ENCODE results near the gene GSG1. TPM values are rescaled to one million over a fixed set of nuclear protein-coding genes. Genes with fewer than 3 reads are reported as not detected.
"Not testable (repeated sequence)": the region's sequence is repeated elsewhere in the genome, so short reads cannot be mapped to it uniquely, and the experiment has no call there.

Gene GSG1
- total and polyA plus RNA-seq, 4 donors = not detected

GRCh38 chr12:13091832-13092231 is 11.6 kb downstream of the GSG1 start:
- Histone ChIP-seq H3K9me3 (ENCODE audit: control insufficient read depth, low read length) (no peaks in the 10 kb centered on the region), H3K4me1 (ENCODE audit: control insufficient read depth in 1 of 2, insufficient read depth in 2 of 2, low read length in 2 of 2) (peaks cover 0 to 7% of the 10 kb centered on the region in 2 donors), H3K36me3 (ENCODE audit: control insufficient read depth in 1 of 2, insufficient read depth in 2 of 2, low read length in 1 of 2) (no peaks in the 10 kb centered on the region), H3K27me3 (ENCODE audit: control insufficient read depth in 1 of 2, insufficient read depth in 2 of 2, low read length in 1 of 2) (no peaks in the 10 kb centered on the region), H3K4me3 (ENCODE audit: low read length in 2 of 2) (no peak overlapping the region), H3K27ac (ENCODE audit: low read depth in 1 of 2, low read length in 2 of 2) (no peak overlapping the region)
- intact Hi-C loops (cut with DNase I) = loop anchor here (10.0 kb wide), 2 partner anchors 177 to 287 kb away; no protein-coding TSS in a partner anchor
- 96 to 99% methylated on average over 6 of the region's 6 CpGs for WGBS, 2 donors
- DNase-seq = no peak
- ATAC-seq (ENCODE audit: low FRiP score) = no peak

GRCh38 chr12:13090054-13090453 is 13.4 kb downstream of the GSG1 start:
- no peak overlapping the region for H3K4me3 ChIP-seq (ENCODE audit: low read length in 2 of 2)
- H3K9me3 ChIP-seq (ENCODE audit: control insufficient read depth, low read length) = no peaks in the 10 kb centered on the region
- DNase-seq = no peak
- H3K27me3 ChIP-seq (ENCODE audit: control insufficient read depth in 1 of 2, insufficient read depth in 2 of 2, low read length in 1 of 2) = no peaks in the 10 kb centered on the region
- H3K36me3 ChIP-seq (ENCODE audit: control insufficient read depth in 1 of 2, insufficient read depth in 2 of 2, low read length in 1 of 2) = no peaks in the 10 kb centered on the region
- intact Hi-C loops (cut with DNase I) = loop anchor here (10.0 kb wide), 2 partner anchors 175 to 285 kb away; no protein-coding TSS in a partner anchor
- ATAC-seq (ENCODE audit: low FRiP score) = no peak
- 90 to 91% methylated on average over 4 of the region's 4 CpGs for WGBS, 2 donors
- no peak overlapping the region for H3K27ac ChIP-seq (ENCODE audit: low read depth in 1 of 2, low read length in 2 of 2)
- peaks cover 0 to 7% of the 10 kb centered on the region in 2 donors for H3K4me1 ChIP-seq (ENCODE audit: control insufficient read depth in 1 of 2, insufficient read depth in 2 of 2, low read length in 2 of 2)

GRCh38 chr12:13088496-13088895 is 15.0 kb downstream of the GSG1 start:
- DNase-seq = no peak
- H3K36me3 ChIP-seq (ENCODE audit: control insufficient read depth in 1 of 2, insufficient read depth in 2 of 2, low read length in 1 of 2) = no peaks in the 10 kb centered on the region
- no peak overlapping the region for H3K4me3 ChIP-seq (ENCODE audit: low read length in 2 of 2)
- ATAC-seq (ENCODE audit: low FRiP score) = no peak
- H3K4me1 ChIP-seq (ENCODE audit: control insufficient read depth in 1 of 2, insufficient read depth in 2 of 2, low read length in 2 of 2) = peaks cover 0 to 5% of the 10 kb centered on the region in 2 donors
- 71 to 80% methylated on average over 4 of the region's 4 CpGs for WGBS, 2 donors
- H3K27me3 ChIP-seq (ENCODE audit: control insufficient read depth in 1 of 2, insufficient read depth in 2 of 2, low read length in 1 of 2) = no peaks in the 10 kb centered on the region
- H3K9me3 ChIP-seq (ENCODE audit: control insufficient read depth, low read length) = no peaks in the 10 kb centered on the region
- intact Hi-C loops (cut with DNase I) = no loop called here
- no peak overlapping the region for H3K27ac ChIP-seq (ENCODE audit: low read depth in 1 of 2, low read length in 2 of 2)

GRCh38 chr12:13087766-13088165 is 15.7 kb downstream of the GSG1 start:
- WGBS, 2 donors = 78 to 83% methylated on average over 5 of the region's 5 CpGs
- intact Hi-C loops (cut with DNase I) = no loop called here
- Histone ChIP-seq H3K36me3 (ENCODE audit: control insufficient read depth in 1 of 2, insufficient read depth in 2 of 2, low read length in 1 of 2) (no peaks in the 10 kb centered on the region), H3K27ac (ENCODE audit: low read depth in 1 of 2, low read length in 2 of 2) (no peak overlapping the region), H3K9me3 (ENCODE audit: control insufficient read depth, low read length) (no peaks in the 10 kb centered on the region), H3K4me1 (ENCODE audit: control insufficient read depth in 1 of 2, insufficient read depth in 2 of 2, low read length in 2 of 2) (no peaks in the 10 kb centered on the region), H3K27me3 (ENCODE audit: control insufficient read depth in 1 of 2, insufficient read depth in 2 of 2, low read length in 1 of 2) (no peaks in the 10 kb centered on the region), H3K4me3 (ENCODE audit: low read length in 2 of 2) (no peak overlapping the region)
- no peak for ATAC-seq (ENCODE audit: low FRiP score)
- no peak for DNase-seq

DNA sequence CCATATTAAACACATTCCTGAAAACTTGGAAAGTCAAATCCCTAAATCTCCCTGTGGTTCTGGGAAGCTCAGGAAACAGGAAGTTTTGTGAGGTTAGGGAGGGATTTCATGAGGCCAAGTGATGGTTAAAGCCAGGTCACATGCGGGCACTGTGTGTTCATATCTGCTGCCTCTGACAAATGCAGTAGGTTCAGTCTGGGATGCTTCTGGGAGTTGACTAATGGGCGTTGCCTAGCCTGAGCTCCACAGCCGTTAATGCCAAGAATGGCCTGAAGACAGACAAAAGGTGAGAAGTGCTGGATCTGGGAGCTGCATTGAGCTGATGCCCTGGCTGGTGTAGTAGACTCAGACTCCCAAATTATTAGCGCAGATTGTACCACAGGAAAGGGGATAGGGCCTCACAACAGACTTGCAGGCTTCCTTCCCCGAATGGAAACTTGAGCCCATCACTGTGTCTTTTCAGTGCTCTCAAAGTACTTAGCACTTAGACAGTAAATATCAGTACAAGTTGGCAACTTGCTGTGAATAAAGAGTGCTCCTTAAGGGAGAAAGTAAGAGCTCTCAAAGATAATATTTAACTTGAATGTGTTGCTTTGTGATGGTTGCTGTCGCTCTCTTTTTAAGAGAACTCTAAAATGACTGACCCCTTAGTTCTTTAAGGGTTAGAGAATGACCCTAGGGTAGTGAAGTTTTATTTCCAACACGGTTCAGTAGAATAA is 17.3 kb downstream of the GSG1 start:
- ATAC-seq (ENCODE audit: low FRiP score) = no peak
- DNase-seq = no peak
- H3K27me3 ChIP-seq (ENCODE audit: control insufficient read depth in 1 of 2, insufficient read depth in 2 of 2, low read length in 1 of 2) = no peaks in the 10 kb centered on the region
- intact Hi-C loops (cut with DNase I) = no loop called here
- H3K4me1 ChIP-seq (ENCODE audit: control insufficient read depth in 1 of 2, insufficient read depth in 2 of 2, low read length in 2 of 2) = no peaks in the 10 kb centered on the region
- no peaks in the 10 kb centered on the region for H3K9me3 ChIP-seq (ENCODE audit: control insufficient read depth, low read length)
- no peaks in the 10 kb centered on the region for H3K36me3 ChIP-seq (ENCODE audit: control insufficient read depth in 1 of 2, insufficient read depth in 2 of 2, low read length in 1 of 2)
- H3K27ac ChIP-seq (ENCODE audit: low read depth in 1 of 2, low read length in 2 of 2) = no peak overlapping the region
- 88% methylated on average over 7 of the region's 7 CpGs for WGBS, 2 donors
- H3K4me3 ChIP-seq (ENCODE audit: low read length in 2 of 2) = no peak overlapping the region

DNA sequence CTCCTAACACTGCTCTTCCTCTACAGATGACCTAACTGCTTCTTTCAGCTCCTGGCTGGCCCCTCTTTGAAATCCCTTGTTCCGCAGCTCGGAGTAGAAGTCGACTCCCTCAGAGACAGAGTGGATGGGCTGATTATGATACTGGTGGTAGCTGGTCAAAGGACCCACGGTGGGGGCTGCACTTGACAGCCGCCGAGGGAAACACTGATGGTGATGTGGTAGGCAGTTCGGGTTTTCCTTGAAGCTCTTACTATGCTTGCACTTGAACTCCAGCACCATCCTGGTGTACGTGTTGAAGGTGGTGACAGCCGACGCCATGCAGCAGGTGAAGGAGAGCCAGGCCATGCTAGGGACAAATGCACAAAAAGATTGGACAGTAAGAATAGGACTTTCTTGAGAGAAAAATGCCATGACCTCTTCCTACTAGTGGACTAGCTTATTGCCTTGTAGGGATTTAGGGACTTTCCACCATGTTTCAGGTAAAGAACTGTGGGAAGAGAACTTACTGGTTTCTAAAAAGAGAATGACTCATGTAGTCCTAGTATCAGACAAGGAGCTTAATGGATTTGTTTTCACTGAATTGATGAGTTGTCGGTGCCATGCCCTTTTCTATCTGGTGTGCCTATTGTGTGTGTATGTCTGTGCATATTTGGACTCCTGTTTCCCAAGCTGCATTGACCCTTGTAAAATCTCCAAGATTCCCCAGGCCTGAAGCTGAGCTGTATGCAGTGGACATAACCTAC is 18.4 kb downstream of the GSG1 start:
- DNase-seq (no peak), ATAC-seq (ENCODE audit: low FRiP score) (no peak)
- Histone ChIP-seq H3K9me3 (ENCODE audit: control insufficient read depth, low read length) (no peaks in the 10 kb centered on the region), H3K36me3 (ENCODE audit: control insufficient read depth in 1 of 2, insufficient read depth in 2 of 2, low read length in 1 of 2) (peaks cover 0 to 1% of the 10 kb centered on the region in 2 donors), H3K4me3 (ENCODE audit: low read length in 2 of 2) (no peak overlapping the region), H3K4me1 (ENCODE audit: control insufficient read depth in 1 of 2, insufficient read depth in 2 of 2, low read length in 2 of 2) (no peaks in the 10 kb centered on the region), H3K27me3 (ENCODE audit: control insufficient read depth in 1 of 2, insufficient read depth in 2 of 2, low read length in 1 of 2) (no peaks in the 10 kb centered on the region), H3K27ac (ENCODE audit: low read depth in 1 of 2, low read length in 2 of 2) (no peak overlapping the region)
- WGBS, 2 donors = 95 to 98% methylated on average over 11 of the region's 11 CpGs
- intact Hi-C loops (cut with DNase I) = no loop called here

DNA sequence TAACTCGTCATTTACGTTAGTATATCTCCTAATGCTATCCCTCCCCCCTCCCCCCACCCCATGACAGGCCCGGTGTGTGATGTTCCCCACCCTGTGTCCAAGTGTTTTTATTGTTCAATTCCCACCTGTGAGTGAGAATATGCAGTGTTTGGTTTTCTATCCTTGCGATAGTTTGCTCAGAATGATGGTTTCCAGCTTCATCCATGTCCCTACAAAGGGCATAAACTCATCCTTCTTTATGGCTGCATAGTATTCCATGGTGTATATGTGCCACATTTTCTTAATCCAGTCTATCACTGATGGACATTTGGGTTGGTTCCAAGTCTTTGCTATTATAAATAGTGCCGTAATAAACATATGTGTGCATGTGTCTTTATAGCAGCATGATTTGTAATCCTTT is 19.8 kb downstream of the GSG1 start:
- WGBS, 2 donors = 96 to 97% methylated on average over 5 of the region's 5 CpGs
- not testable (repeated sequence) for H3K36me3 ChIP-seq (ENCODE audit: control insufficient read depth in 1 of 2, insufficient read depth in 2 of 2, low read length in 1 of 2); ATAC-seq (ENCODE audit: low FRiP score)

GRCh38 chr12:13082861-13083260 is 20.6 kb downstream of the GSG1 start:
- Histone ChIP-seq H3K27me3 (ENCODE audit: control insufficient read depth in 1 of 2, insufficient read depth in 2 of 2, low read length in 1 of 2) (no peaks in the 10 kb centered on the region), H3K9me3 (ENCODE audit: control insufficient read depth, low read length) (no peaks in the 10 kb centered on the region), H3K4me1 (ENCODE audit: control insufficient read depth in 1 of 2, insufficient read depth in 2 of 2, low read length in 2 of 2) (no peaks in the 10 kb centered on the region), H3K4me3 (ENCODE audit: low read length in 2 of 2) (no peak overlapping the region), H3K27ac (ENCODE audit: low read depth in 1 of 2, low read length in 2 of 2) (no peak overlapping the region), H3K36me3 (ENCODE audit: control insufficient read depth in 1 of 2, insufficient read depth in 2 of 2, low read length in 1 of 2) (peaks cover 0 to 1% of the 10 kb centered on the region in 2 donors)
- DNase-seq (no peak), ATAC-seq (ENCODE audit: low FRiP score) (no peak)
- 91 to 94% methylated on average over 2 of the region's 2 CpGs for WGBS, 2 donors
- intact Hi-C loops (cut with DNase I) = no loop called here

More for the DNA sequence above, 19.8 kb downstream of the GSG1 start:
- H3K9me3 ChIP-seq (ENCODE audit: control insufficient read depth, low read length); H3K27me3 ChIP-seq (ENCODE audit: control insufficient read depth in 1 of 2, insufficient read depth in 2 of 2, low read length in 1 of 2); intact Hi-C loops (cut with DNase I); H3K27ac ChIP-seq (ENCODE audit: low read depth in 1 of 2, low read length in 2 of 2); H3K4me1 ChIP-seq (ENCODE audit: control insufficient read depth in 1 of 2, insufficient read depth in 2 of 2, low read length in 2 of 2); H3K4me3 ChIP-seq (ENCODE audit: low read length in 2 of 2); DNase-seq: not testable (repeated sequence)

- WGBS, 2 donors = 82 to 88% methylated on average over 3 of the region's 3 CpGs
- DNase-seq = no peak
- no peaks in the 10 kb centered on the region for H3K9me3 ChIP-seq (ENCODE audit: control insufficient read depth, low read length)
- intact Hi-C loops (cut with DNase I) = no loop called here
- H3K4me1 ChIP-seq (ENCODE audit: control insufficient read depth in 1 of 2, insufficient read depth in 2 of 2, low read length in 2 of 2) = no peaks in the 10 kb centered on the region
- no peaks in the 10 kb centered on the region for H3K27me3 ChIP-seq (ENCODE audit: control insufficient read depth in 1 of 2, insufficient read depth in 2 of 2, low read length in 1 of 2)
- no peak for ATAC-seq (ENCODE audit: low FRiP score)
- H3K4me3 ChIP-seq (ENCODE audit: low read length in 2 of 2) = no peak overlapping the region
- H3K36me3 ChIP-seq (ENCODE audit: control insufficient read depth in 1 of 2, insufficient read depth in 2 of 2, low read length in 1 of 2) = peaks cover 0 to 4% of the 10 kb centered on the region in 2 donors
- H3K27ac ChIP-seq (ENCODE audit: low read depth in 1 of 2, low read length in 2 of 2) = no peak overlapping the region
Observed at GRCh38 chr12:13080266-13080665, 23.2 kb downstream of the GSG1 start.
